Superior temporal gyrus (tissue), 1 donor: ENCODE data around the gene SYNE3.

Source experiments
- DNase-seq: peaks from one replicate; pipeline ENCODE4 v3.0.0-alpha.2; 2016; ENCODE audit errors: extremely low spot score

SYNE3 gene

DNA sequence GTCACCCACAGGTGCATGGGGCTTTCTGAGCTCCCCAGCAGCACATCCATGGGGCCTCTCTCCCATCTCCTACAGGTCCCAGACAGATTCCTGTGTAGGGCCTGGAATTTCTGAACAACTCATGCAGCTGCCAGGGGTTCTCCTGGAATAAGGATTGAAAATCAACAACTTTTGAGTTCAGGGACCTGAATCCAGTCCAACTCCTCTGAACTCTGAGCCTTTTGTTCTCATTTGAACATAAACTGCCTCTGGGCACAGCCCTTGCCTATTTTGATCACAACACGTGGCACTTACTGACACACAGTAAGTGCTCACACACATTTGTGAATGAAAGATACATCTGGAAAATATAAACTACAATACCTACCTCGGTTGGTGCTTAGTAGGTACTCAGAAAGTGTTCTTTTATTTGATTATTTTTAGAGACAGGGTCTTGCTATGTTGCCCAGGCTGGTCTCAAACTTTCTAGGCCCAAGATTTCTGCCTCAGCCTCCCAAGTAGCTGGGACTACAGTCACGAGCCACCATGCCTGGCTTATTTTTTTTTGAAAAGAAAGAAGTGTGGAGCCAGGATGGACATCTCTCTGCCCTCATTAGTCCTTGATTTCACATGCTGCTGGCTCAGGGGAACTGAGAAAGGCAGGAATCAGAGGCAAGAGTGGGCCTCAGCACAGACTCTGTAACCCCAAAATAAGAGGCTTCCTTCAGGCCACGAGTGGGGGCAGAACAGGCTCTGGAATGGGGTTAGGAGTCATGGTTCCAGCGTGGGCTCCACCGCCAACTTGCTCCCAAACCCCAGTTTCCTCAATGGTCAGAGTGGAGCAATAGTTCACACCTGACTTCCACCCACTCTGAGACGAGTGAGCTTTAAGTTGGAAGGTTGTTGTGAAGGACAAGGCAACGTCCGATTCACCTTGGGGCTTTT lies 27.0 kb downstream of the SYNE3 start:
- DNase-seq, result peak; percentile 61

DNA sequence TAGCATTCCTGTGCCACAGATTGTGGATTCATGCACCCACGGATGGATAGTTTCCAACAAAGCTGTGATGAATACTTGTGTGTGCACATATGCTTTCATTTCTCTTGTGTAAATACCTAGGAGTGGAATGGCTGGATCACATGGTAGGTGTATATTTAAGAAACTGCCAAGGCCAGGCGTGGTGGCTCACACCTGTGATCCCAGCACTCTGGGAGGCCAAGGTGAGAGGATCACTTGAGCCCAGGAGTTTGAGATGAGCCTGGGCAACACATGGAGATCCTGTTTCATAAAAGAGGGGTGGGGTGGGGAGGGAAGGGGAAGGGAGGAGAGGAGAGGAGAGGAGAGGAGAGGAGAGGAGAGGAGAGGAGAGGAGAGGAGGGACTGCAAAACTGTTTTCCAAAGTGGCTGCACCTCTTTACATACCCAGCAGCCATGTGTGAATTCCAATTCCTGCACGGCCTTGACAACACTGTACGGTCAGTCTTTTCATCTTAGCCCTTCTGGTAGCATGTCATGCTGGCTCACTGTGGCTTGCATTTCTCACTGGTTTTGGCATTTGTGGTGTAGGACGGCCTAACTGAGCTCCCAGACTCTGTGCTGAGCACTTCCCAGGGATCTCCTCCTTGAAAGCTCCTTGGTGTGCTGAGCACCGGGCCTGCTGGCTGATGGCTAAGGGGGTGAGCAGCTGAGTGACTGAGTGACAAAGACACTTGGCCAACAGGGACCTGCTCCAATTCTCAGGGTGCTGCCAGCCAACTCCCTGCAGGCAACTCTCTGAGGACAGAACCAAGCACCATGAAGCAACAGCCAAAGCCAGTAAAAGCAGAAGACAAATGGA lies 27.9 kb downstream of the SYNE3 start:
- DNase-seq, result peak; percentile 41

DNA sequence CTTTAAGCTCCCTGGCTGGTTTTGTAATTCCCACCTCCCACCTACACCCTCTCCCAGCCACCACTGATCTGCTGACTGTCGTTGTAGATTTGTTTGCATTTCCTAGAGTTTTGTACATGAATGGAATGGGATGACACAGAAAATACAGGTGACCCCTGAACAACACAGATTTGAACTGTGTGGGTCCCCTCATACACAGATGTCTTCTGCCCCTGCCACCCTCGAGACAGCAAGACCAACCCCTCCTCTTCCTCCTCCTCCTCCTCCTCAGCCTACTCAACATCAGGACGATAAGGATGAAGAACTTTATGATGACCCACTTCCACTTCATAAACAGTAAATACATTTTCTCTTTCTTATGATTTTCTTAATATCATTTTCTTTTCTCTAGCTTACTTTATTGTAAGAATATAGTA lies 28.8 kb downstream of the SYNE3 start:
- DNase-seq, result no peak

DNA sequence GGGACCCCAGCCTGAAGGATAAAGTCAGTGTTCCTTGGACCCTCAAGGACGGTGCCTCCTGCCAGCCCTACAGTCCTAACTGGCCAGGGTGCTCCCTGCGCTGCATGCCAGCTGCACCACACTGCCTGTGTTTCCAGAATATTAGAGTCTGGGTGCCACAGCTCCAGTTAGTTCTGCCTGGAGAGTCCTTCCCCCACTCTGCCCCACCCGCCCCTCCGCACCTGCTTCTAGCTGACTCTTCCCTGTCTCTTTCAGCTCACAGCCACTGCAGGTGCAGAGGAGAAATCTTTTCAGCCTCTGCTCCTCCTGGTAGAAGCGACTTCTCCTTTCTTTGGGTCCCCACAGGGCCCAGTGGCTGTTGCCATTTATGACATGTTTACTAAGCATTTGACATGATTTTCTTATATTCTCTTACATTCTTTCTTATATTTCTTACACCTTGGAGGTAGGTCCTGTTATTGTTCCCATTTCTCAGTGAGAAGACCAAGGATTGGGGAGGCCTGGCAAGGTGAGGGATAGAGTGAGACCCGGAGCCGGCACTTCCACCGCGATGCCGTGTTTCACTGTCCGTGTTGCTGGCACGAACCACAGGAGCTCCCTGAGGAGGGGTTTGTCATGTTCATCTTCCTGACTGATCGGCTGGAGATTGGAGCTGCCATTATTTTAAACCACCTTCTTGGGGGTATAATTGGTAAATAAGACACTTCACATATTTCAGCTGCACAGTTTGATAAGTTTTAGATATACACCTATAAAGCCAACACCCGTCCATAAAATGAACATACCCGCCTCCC lies 29.4 kb downstream of the SYNE3 start:
- DNase-seq, result no peak

DNA sequence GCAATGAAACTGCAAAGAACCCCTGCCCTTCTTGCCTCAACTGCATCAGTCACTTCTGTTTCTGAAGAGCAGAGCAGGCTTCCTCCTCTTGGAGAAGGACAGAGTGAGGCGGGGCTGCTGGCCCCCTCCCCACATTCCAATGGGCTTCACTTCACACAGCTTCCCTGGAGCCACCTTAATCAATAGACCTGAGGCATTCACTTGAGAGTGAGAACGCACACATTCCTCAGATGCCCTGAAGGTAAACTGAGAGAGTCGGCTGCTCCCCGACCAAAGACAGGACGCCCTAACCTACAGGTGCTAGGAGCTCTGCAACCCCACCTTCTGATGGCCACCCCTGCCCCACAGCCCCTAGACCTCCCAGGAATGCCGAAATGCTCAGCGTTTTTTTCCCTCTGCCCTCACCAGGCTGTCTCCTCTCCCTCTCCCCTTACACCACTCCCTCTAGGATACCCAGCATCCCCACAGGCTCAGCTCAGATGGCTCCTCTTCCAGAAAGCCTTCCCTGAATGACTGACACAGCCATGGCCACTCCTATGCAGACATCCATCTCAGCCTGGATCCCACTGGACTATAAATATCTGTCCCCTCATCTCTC lies 31.1 kb downstream of the SYNE3 start:
- no peak for DNase-seq

DNA sequence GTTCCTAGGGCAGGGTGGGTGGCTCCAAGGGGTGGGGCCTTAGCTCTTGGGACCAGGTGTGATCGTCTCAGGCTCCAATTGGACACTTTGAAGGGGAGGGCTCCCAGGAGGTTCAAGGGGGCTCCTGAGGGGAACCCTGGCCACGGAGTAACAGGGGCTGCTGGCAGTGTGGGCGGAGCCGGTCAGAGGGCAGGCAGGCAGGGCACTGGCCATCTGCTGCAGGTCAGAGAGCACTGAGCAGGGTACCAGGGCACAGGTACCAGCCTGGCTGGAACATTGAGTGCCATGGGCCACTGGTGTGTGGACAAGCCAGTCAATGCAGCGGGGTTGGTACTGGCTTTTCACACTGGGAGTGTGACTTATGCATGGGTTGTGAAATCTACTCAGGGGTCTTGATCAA lies 32.2 kb downstream of the SYNE3 start:
- DNase-seq, result no peak

DNA sequence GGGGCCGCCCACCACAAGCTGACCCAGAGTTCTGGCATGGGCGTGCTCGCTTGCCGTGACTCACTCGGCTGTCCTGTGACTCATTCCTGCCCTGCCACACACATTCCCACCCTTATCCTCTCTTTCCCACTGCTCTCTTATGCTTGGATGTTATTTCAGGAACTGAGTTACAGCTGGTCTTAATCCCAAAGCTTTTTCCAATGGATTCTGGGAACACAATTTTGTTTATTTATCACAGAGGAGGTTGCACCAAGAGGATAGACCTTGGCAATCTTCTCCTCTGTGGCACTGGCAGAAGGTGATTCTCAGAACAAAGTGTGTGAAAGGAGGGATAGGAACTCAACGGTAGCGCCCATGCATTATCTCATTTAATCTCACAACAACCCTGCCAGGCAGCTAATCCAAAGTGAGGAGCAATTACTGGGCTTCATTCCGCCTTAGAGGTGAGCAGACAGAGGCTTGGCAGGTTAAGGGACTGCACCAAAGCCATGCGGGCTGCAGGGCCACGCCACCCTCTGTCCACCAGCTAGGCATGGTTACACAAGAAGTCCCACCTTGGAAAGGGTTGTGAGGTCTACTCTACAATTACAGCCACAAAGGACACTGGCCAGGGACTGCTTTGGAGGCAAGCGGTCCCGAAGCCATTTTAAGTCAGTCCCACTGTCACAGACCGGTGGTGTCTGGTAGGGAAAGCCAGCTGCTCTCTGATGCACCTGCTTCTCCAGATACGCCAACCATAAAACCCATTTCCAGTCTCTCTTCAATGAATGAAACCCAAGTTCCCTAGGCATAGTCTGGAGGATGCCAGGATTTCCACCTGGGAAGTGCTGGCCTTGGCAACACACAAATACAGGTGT lies 32.9 kb downstream of the SYNE3 start:
- no peak for DNase-seq

DNA sequence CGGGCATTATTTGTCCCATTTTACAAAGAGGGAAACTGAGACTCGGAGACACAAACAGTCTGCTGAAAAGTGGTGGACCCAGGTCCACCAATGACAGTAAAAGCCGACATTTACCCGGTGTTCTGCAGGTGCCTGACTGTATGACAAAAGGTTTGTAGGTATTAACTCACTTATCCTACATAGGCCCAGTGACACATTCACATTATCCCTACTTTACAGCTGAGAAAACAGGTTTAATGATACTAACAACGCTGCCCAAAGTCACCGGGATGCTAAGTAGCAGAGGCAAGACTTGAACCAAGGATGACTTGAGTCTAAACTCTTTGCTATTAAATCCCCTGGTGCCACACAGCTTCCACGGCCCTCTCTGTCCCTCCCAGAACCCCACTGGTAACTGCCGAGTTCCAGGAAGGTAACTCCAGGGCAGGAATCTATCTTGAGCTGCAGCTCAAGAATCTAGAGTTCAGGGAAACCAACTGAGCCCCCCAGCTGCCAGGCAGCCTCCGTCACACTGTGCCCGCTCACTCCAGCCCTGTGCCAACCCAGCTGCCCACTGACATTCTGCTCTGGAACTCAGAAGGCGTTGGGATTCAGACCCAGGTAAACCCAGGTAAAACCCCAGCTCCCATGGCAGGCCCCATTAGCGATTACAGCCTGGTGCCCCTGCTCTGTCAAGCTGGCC lies 33.7 kb downstream of the SYNE3 start:
- no peak for DNase-seq

DNA sequence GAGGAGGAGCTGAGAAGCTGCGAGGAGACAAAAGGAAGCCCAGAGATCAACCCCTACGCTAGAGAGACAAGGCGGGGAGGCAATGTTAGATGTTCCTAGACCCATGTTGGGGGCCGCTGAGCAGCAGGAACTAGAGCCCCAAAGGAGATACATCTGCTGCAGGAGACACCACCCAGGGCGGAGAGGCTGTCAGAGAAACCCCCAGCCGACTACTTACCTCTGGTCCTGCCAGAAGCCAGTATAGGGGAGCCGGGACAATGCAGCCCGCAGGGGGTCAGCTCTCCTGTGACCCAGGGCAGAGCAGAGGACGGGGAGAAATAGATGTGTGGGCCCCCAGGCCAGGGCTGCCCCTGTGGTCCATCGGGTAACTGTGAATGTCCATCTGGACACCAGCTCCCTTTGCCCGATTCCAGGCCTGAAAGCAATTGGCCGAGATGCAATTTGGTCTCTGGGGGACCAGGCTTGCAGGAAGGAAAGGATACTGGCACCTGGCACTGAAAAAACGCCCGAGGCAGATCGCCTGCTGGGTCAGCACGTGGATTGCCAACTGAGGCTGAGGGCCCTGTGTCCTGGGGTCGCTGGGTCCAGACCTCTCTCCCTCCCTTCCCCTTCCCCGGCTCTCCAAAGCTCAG lies 34.9 kb downstream of the SYNE3 start:
- DNase-seq, result no peak

DNA sequence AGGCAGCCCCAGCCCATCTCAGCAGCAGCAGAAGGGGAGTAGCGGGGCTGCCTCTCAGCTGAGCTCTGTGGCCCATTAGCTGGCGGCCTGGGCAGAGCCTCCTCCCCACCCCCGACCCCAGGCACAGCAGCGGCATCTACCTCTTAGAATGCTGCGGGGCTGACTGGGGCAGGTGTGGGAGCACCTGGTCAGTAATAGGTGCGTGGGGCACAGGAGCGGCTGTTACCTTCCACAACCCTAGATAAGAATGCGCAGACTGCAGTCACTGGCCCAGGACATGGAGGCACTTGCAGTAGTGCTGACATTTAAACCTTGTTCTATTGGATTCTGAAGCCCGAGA lies 35.6 kb downstream of the SYNE3 start:
- DNase-seq, result no peak

DNA sequence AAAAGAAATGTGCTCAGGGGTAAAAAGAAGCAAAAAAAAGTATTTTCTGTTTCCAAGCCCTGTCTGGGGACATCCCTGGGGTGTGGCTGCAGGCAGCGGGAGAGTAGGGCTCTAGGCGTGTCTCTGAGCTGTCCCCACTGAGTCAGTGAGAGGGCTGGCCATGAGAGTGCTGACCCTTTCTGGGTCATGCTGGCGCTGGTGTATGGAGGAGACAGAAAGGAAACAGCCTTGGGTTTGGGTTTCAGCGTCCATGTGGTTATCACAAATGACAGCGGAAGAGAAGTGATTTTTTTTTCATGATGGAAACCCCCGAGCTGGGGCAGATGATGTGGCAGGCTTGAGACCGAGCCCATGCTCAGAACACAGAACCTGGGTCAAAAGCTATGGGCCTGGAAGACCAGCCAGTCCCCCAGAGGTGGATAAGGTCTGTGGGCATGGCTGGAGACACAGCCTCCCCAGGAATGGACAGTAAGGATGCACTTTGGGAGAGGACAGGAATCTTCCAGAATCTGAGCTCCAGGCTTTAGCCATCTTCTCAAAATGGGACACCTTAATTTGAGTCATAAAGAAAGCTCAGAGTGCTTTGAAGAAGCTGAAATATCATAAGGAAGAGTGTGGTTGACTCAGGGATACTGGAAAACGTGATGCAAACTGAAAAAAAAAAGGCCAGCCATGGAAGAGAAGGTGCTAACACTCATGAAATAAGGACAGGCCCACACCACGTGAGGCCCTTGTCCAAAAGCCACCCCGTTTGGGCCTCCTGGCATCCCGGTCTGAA lies 36.2 kb downstream of the SYNE3 start:
- no peak for DNase-seq

DNA sequence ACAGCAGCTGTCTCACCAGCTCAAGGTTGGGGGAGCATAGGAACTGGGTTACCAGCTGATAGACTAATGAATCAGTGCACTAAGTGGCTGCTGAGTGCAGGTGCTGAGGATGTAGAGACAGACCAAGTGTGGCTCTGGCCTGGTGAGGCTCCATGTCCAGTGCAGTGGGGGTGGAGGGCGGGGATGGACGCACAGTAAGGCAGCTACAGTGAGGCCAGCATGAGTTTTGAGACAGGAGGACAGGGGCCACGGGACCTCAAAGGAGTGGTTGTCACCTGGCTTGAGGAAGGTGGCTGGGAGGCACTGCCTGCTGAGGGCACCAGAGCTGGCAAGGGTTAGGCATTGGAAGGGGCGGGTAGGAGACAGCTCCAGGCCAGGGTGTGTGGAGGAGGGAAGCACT lies 37.0 kb downstream of the SYNE3 start:
- DNase-seq, result no peak

DNA sequence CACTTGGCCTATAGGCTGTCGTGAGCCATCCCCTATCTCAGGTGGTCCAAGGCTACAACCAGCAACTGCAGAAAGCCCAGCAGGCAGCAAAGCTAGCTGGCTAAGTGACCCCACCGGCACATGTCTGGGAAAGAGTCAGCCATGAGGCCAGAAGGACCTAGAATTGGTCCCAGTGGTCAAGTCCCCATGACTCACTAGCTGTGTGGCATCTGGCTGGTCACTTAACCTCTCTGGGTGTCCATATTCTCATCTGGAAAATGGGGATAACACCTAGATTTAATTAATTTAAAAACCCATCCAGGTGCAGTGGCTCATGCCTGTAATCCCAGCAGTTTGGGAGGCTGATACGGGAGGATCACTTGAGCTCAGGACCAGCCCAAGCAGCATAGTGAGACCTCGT lies 37.6 kb downstream of the SYNE3 start:
- DNase-seq, result no peak

DNA sequence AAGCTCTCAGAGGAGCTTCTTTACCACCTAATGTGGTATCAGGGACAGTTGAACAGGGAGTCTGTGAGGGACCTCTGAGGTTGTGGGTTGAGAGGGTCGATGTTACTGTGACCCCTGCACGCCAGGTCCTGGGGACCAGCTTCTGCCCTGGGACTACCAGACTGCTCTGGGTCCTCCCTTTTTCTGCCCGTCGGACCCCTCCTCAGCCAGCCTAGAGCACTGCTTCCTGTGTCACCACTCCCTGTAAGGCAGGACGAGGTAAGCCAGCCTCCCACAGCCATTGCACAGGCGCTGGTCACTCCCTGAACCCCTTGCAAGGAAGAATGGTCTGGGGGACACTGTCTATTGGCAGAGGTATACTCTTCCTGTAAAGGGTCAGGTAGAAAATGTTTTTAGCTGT lies 38.1 kb downstream of the SYNE3 start:
- no peak for DNase-seq

DNA sequence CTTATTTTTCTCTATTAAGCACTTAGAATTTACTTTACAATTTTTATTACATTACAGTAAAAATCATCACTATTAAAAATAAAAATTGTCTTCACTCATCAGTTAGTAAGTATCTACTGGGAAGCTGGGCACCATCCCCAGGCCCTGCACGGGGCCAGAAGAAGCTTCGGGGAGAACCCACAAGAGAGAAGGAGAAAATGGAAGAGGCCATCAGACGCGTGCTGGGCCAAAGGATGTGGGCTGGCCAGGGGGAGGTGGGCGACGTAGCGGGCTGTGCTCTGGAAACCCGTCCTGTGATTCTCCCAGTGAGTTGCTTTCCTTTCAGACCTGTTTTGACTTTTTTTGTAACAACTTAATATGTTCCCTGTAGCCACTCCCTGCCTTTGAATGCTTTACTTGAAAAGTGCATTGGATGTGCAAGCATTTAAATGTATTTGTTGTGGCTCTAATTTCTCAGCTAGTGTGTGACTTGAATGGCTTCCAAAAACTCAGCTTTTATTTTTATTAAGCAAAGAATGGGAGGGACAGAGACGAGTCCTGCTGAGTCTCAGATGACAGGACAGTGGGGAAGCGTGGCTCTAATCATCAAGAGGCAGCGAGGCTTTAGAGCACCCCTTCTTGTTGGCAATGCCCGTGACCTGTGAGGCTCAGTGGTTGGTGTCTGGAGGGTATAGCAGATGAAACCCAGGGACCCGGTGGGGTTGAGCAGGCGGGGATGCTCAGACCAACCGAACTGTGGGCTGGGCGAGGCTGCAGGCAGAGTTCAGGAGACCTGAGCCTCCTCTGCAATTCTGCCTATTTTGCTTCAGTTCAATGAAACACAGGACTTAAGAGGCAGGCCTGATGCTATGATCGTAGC lies 38.8 kb downstream of the SYNE3 start:
- no peak for DNase-seq

DNA sequence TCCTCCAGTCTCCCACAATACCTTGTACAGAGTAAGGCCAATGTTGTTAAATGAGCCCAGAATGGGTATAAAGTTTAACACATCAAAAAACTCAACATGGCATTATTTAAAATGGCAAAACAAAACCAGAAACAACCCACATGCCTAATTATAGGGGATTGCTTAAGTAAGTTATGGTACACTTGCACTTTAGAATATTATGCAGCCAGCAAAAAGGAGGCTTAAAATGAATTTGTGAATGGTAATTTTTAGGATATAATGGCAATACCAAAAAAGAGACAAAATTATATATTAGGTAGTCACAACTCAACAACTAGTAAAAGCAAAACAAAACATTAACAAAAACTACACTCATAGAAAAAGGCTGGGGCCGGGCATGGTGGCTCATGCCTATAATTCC lies 39.7 kb downstream of the SYNE3 start:
- DNase-seq, result no peak

DNA sequence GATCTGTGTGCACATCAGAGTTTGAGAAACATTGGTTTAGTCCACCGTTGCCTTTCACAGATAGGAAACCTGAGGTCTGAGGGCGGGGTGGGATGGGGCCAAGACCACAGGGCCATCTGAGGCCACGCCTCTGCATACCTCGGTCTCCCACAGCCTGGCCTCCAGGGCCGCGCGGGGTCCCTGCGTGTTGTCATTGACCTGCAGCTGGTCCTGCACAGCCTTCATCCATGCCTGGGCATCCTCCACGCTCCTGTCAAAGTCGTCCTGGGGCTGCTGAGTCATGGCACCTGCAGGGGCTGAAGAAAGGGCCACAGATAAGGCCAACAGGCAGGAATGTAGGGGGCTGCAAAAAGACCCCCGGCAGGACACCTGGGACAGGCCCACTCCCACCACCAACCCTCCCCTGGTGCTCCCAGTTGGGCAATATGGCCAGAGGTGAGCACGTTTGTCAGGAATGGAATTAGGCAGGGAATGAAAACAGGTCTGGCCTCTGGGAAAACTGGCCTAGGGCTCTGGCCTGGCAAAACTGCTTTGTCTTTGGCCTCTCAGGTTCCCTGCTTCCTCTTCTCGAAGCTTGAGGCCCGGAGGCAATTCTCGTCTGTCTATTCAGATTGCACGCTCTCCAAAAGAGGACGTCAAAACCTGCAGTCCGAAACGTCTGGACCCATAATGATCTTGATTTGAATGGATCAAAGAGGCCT lies 40.8 kb downstream of the SYNE3 start:
- DNase-seq, result no peak
